Measurements from ENCODE around the gene WDR46.

- TF ChIP-seq CTCF (IDR thresholded peaks at IDR 0.05; ENCODE audit: insufficient read depth, low read length) (peak; percentile 94), GABPA (IDR thresholded peaks at IDR 0.05; ENCODE audit: low read depth) (no peak), REST (IDR thresholded peaks at IDR 0.05; ENCODE audit: insufficient replicate concordance, low read depth) (no peak), SPI1 (IDR thresholded peaks at IDR 0.05; ENCODE audit: borderline replicate concordance, low read depth) (no peak)
Observed at GRCh38 chr6:33247977-33248642, 40.9 kb downstream of the WDR46 start.

Measured in HL-60 (cell line).